HepG2 (cell line): ENCODE data around the gene DUSP12. TPM values are rescaled to one million over a fixed set of nuclear protein-coding genes. Genes with fewer than 3 reads are reported as not detected.

ENCODE experiments used
- BCLAF1 ChIP-seq: fragments of 450-650 bp; IDR thresholded peaks from 2 replicates; pipeline ENCODE4 v1.6.1; 2017; ENCODE audit warnings: mild to moderate bottlenecking
- CBFB ChIP-seq: sonication (generic); formaldehyde crosslinking; IDR thresholded peaks from 2 replicates; pipeline ENCODE4 v1.4.0; 2020; ENCODE audit warnings: missing genetic modification reagents
- CEBPG ChIP-seq: IDR thresholded peaks from 2 replicates; pipeline ENCODE4 v1.6.1; 2016
- HMG20A ChIP-seq: IDR thresholded peaks from 2 replicates; pipeline ENCODE4 v1.6.1; 2016; ENCODE audit warnings: borderline replicate concordance
- HNF1B ChIP-seq: sonication (generic); formaldehyde crosslinking; IDR thresholded peaks from 2 replicates; pipeline ENCODE4 v1.5.1; 2020; ENCODE audit warnings: mild to moderate bottlenecking, moderate library complexity, missing genetic modification reagents
- IRX3 ChIP-seq: sonication (generic); formaldehyde crosslinking; IDR thresholded peaks from 2 replicates; pipeline ENCODE4 v1.8.1; 2023; ENCODE audit warnings: mild to moderate bottlenecking, low read depth, missing genetic modification reagents, borderline replicate concordance
- JUN ChIP-seq: sonication (generic); formaldehyde crosslinking; IDR thresholded peaks from 2 replicates; pipeline ENCODE4 v1.4.0; 2020; ENCODE audit warnings: mild to moderate bottlenecking, missing genetic modification reagents
- KDM1A ChIP-seq: IDR thresholded peaks from 2 replicates; pipeline ENCODE4 v1.6.1; 2016; ENCODE audit warnings: missing compliant biosample characterization
- KLF12 ChIP-seq: sonication (generic); formaldehyde crosslinking; IDR thresholded peaks from 2 replicates; pipeline ENCODE4 v1.4.0; 2020; ENCODE audit warnings: missing genetic modification reagents, borderline replicate concordance
- KLF9 ChIP-seq: IDR thresholded peaks from 2 replicates; pipeline ENCODE4 v1.6.1; 2016; ENCODE audit warnings: low read depth
- MED13 ChIP-seq: sonication (generic); formaldehyde crosslinking; IDR thresholded peaks from 2 replicates; pipeline ENCODE4 v1.5.0; 2020; ENCODE audit warnings: missing genetic modification reagents
- NCOA1 ChIP-seq: sonication (generic); formaldehyde crosslinking; IDR thresholded peaks from 2 replicates; pipeline ENCODE4 v1.9.0; 2021; ENCODE audit warnings: missing genetic modification reagents
- NFE2 ChIP-seq: sonication (generic); formaldehyde crosslinking; IDR thresholded peaks from 2 replicates; pipeline ENCODE4 v1.4.0; 2020; ENCODE audit warnings: missing genetic modification reagents
- NFKBIZ ChIP-seq: IDR thresholded peaks from 2 replicates; pipeline ENCODE4 v1.6.1; 2018; ENCODE audit warnings: missing genetic modification reagents, missing compliant biosample characterization
- NR2F6 ChIP-seq, 2 experiments: IDR thresholded peaks; 2 replicates each; pipeline ENCODE4 v1.6.1; 2016; ENCODE audit warnings: antibody characterized with exemption in 1 of 2, mild to moderate bottlenecking in 1 of 2
- PRMT3 ChIP-seq: sonication (generic); formaldehyde crosslinking; IDR thresholded peaks from 2 replicates; pipeline ENCODE4 v1.8.1; 2022; ENCODE audit warnings: low read depth, mild to moderate bottlenecking, moderate library complexity, missing genetic modification reagents, borderline replicate concordance
- SMAD9 ChIP-seq: sonication (generic); formaldehyde crosslinking; IDR thresholded peaks from 2 replicates; pipeline ENCODE4 v1.5.1; 2020; ENCODE audit warnings: mild to moderate bottlenecking, missing genetic modification reagents
- SRSF9 ChIP-seq: fragments of 200-400 bp; formaldehyde crosslinking; IDR thresholded peaks from 2 replicates; pipeline ENCODE4 v1.6.1; 2018; ENCODE audit warnings: borderline replicate concordance, mild to moderate bottlenecking, low read depth, low read length; ENCODE audit not compliant: insufficient read depth, poor library complexity, severe bottlenecking
- TBL1XR1 ChIP-seq: fragments of 150-350 bp; IDR thresholded peaks from 2 replicates; pipeline ENCODE4 v1.6.1; 2014; ENCODE audit warnings: borderline replicate concordance, low read length; ENCODE audit not compliant: partially characterized antibody
- THAP8 ChIP-seq: sonication (generic); formaldehyde crosslinking; IDR thresholded peaks from 2 replicates; pipeline ENCODE4 v1.5.1; 2020; ENCODE audit warnings: missing genetic modification reagents, mild to moderate bottlenecking, borderline replicate concordance
- ZFP91 ChIP-seq: sonication (generic); formaldehyde crosslinking; IDR thresholded peaks from 2 replicates; pipeline ENCODE4 v1.9.0; 2022; ENCODE audit warnings: missing genetic modification reagents, mild to moderate bottlenecking, borderline replicate concordance
- ZKSCAN5 ChIP-seq: sonication (generic); formaldehyde crosslinking; IDR thresholded peaks from 2 replicates; pipeline ENCODE4 v1.5.1; 2020; ENCODE audit warnings: mild to moderate bottlenecking, missing genetic modification reagents
- ZNF496 ChIP-seq: sonication (generic); formaldehyde crosslinking; IDR thresholded peaks from 2 replicates; pipeline ENCODE4 v1.8.1; 2023; ENCODE audit warnings: mild to moderate bottlenecking, moderate library complexity, missing genetic modification reagents; ENCODE audit not compliant: insufficient replicate concordance
- polyA plus RNA-seq, 8 experiments: library from polyadenylated mRNA; depleted of rRNA in 3 of 8; stranded (reverse) in 7 of 8; unstranded in 1 of 8; fragments of >200 nt; fragmentation: Illumina TruSeq in 4 of 8; extraction: Trizol in 4 of 8; gene quantifications; 2 replicates each; pipeline versions ENCODE4 v1.2.1 to v1.2.3, GENCODE V29; 2011 to 2016; ENCODE audit warnings: low read depth in 4 of 8, missing spikeins in 1 of 8, mixed read lengths in 1 of 8; ENCODE audit not compliant: insufficient read depth in 1 of 8
- total RNA-seq, 5 experiments: library from RNA; depleted of rRNA; stranded (reverse); fragments of >200 nt; fragmentation: Illumina TruSeq; extraction: Trizol; gene quantifications; 2 replicates each; pipeline ENCODE4 v1.2.3, GENCODE V29; 2016; ENCODE audit warnings: low read depth in 1 of 5

The DUSP12 gene
- total and polyA plus RNA-seq, 2 of the 13 experiments (the other 11 are each of a cell fraction or from before 2014, with no cell fraction given): 36.7 to 37.1 TPM

GRCh38 chr1:161749509-161750407 is at the start of gene DUSP12 (continued):
- no peak for TF ChIP-seq IRX3 (CRISPR knock-in tag)
- TF ChIP-seq ZNF496 (CRISPR knock-in tag): no peak
- TF ChIP-seq BCLAF1: no peak
- TF ChIP-seq KLF9 (CRISPR knock-in tag): 0 out of 2 replicates have a peak, but pooled peaks have one; percentile 64
- TF ChIP-seq THAP8 (CRISPR knock-in tag): no peak
- TF ChIP-seq NR2F6 (IDR thresholded peaks at IDR 0.05): no peak
- peak; percentile 55 for TF ChIP-seq NR2F6 (CRISPR knock-in tag; IDR thresholded peaks at IDR 0.05)
- TF ChIP-seq MED13: peak; percentile 22; the same call in 1 of the 2 replicates
- no peak for TF ChIP-seq HMG20A
- no peak for TF ChIP-seq CEBPG (CRISPR knock-in tag)
- TF ChIP-seq SMAD9 (CRISPR knock-in tag): no peak
- TF ChIP-seq ZKSCAN5 (CRISPR knock-in tag): 0 out of 2 replicates have a peak, but pooled peaks have one; percentile 14
- no peak; the same call in 1 of the 2 replicates for TF ChIP-seq KLF12 (CRISPR knock-in tag)
- no peak for TF ChIP-seq NCOA1
- no peak for TF ChIP-seq NFE2 (CRISPR knock-in tag)
- TF ChIP-seq CBFB (CRISPR knock-in tag): peak; percentile 64
- TF ChIP-seq TBL1XR1: no peak
- TF ChIP-seq SRSF9: no peak
- TF ChIP-seq NFKBIZ (CRISPR knock-in tag): no peak; the same call in 1 of the 2 replicates
- no peak for TF ChIP-seq JUN (CRISPR knock-in tag)
- peak; percentile 64 for TF ChIP-seq HNF1B (CRISPR knock-in tag)
- peak; percentile 96 for TF ChIP-seq ZFP91 (CRISPR knock-in tag)
- no peak for TF ChIP-seq PRMT3
- no peak for TF ChIP-seq KDM1A (CRISPR knock-in tag)
